B cell (primary cell): ENCODE measurements around the gene GPR85. TPM values are rescaled to one million over a fixed set of nuclear protein-coding genes. Genes with fewer than 3 reads are reported as not detected.

Experiments used
- ATAC-seq: fragments of 200-7000 bp; cut with Tn5 transposase; one replicate; pipeline ENCODE4 v1.10.0; 2021; ENCODE audit warnings: low read depth, mild to moderate bottlenecking, moderate number of reproducible peaks, moderate library complexity
- CTCF ChIA-PET: fragments of 350-600 bp; sonication (Branson Sonifier 250); formaldehyde crosslinking; loops from one replicate; lab custom pipeline; 2021; ENCODE audit warnings: antibody characterized with exemption, inconsistent platforms; lab: Charles Lee
- POLR2A ChIA-PET: fragments of 350-600 bp; sonication (Branson Sonifier 250); formaldehyde crosslinking; loops from one replicate; lab custom pipeline; 2021; ENCODE audit warnings: antibody characterized with exemption; lab: Charles Lee
- DNase-seq: peaks from one replicate; pipeline ENCODE4 v3.0.0; 2013
- H2AFZ ChIP-seq: 2 replicates; pipeline ENCODE4 v1.6.1; 2012; ENCODE audit warnings: mild to moderate bottlenecking, low read depth, low read length; ENCODE audit not compliant: insufficient read depth, poor library complexity, severe bottlenecking
- H3K27ac ChIP-seq, 2 donors: 1 replicate in 1 of 2; 2 replicates in 1 of 2; pipeline ENCODE4 v1.5.1; 2012 to 2013; ENCODE audit warnings: low read length in 2 of 2, mild to moderate bottlenecking in 2 of 2, moderate library complexity in 1 of 2
- H3K27me3 ChIP-seq, 4 experiments: fragments of 200-600 bp in 1 of 4; sonication (generic) in 1 of 4; replicated peaks in 1 of 4; 1 replicate in 2 of 4; 2 replicates in 2 of 4; pipeline versions ENCODE4 v1.6.1 to v1.7.0; 2013 to 2016; ENCODE audit warnings: low read length in 3 of 4, mild to moderate bottlenecking in 2 of 4, mixed read lengths in 1 of 4, moderate library complexity in 1 of 4; ENCODE audit not compliant: insufficient read depth in 4 of 4, control insufficient read depth in 3 of 4; ENCODE audit errors: control extremely low read depth in 1 of 4
- H3K36me3 ChIP-seq, 2 experiments: replicated peaks in 1 of 2; 1 replicate in 1 of 2; 2 replicates in 1 of 2; pipeline versions ENCODE4 v1.6.1 to v1.7.1; 2013; ENCODE audit warnings: low read length in 1 of 2; ENCODE audit not compliant: insufficient read depth in 2 of 2, control insufficient read depth in 1 of 2; ENCODE audit errors: control extremely low read depth in 1 of 2, extremely low read depth in 1 of 2
- H3K4me1 ChIP-seq, 2 donors: fragments of 200-600 bp in 1 of 2; sonication (generic) in 1 of 2; 1 replicate in 1 of 2; 2 replicates in 1 of 2; pipeline versions ENCODE4 v1.5.1 to v1.6.1; 2013 to 2017; ENCODE audit warnings: low read length in 2 of 2; ENCODE audit not compliant: control insufficient read depth in 2 of 2, insufficient read depth in 2 of 2
- H3K4me2 ChIP-seq: replicated peaks from 2 replicates; pipeline ENCODE3; 2012; ENCODE audit warnings: mild to moderate bottlenecking, low read depth, low read length; ENCODE audit not compliant: poor library complexity, severe bottlenecking
- H3K4me3 ChIP-seq, 5 experiments: fragments of 200-600 bp in 1 of 5; sonication (generic) in 1 of 5; 1 replicate in 3 of 5; 2 replicates in 2 of 5; pipeline versions ENCODE4 v1.5.1 to v1.7.0; 2011 to 2016; ENCODE audit warnings: low read length in 4 of 5, mild to moderate bottlenecking in 4 of 5, low read depth in 2 of 5, control low read depth in 1 of 5, moderate library complexity in 1 of 5; ENCODE audit not compliant: insufficient read depth in 1 of 5; ENCODE audit errors: control extremely low read depth in 1 of 5, extremely low read depth in 1 of 5
- H3K79me2 ChIP-seq: fragments of 200-600 bp; sonication (generic); one replicate; pipeline ENCODE4 v1.6.0; 2016; ENCODE audit warnings: low read length; ENCODE audit not compliant: control insufficient read depth, insufficient read depth
- H3K9ac ChIP-seq: fragments of 200-600 bp; sonication (generic); 2 replicates; pipeline ENCODE4 v1.6.1; 2017; ENCODE audit warnings: mild to moderate bottlenecking, low read length, moderate library complexity
- H3K9me3 ChIP-seq, 3 donors: one replicate each; pipeline versions ENCODE4 v1.6.1 to v1.7.1; 2013; ENCODE audit warnings: low read length in 2 of 3; ENCODE audit not compliant: control insufficient read depth in 2 of 3, insufficient read depth in 1 of 3; ENCODE audit errors: control extremely low read depth in 1 of 3
- H4K20me1 ChIP-seq: 2 replicates; pipeline ENCODE4 v1.6.0; 2012; ENCODE audit warnings: mild to moderate bottlenecking, low read length; ENCODE audit not compliant: insufficient read depth, control insufficient read depth, poor library complexity, severe bottlenecking
- H3K27ac Mint-ChIP-seq: one replicate; pipeline ENCODE4 v1.8.0; 2021; ENCODE audit warnings: mixed read lengths
- H3K27me3 Mint-ChIP-seq: one replicate; pipeline ENCODE4 v1.8.0; 2021; ENCODE audit warnings: mixed read lengths
- H3K4me1 Mint-ChIP-seq: one replicate; pipeline ENCODE4 v1.8.0; 2021; ENCODE audit warnings: mixed read lengths
- H3K4me3 Mint-ChIP-seq: one replicate; pipeline ENCODE4 v1.8.0; 2021; ENCODE audit warnings: mixed read lengths
- H3K9me3 Mint-ChIP-seq: one replicate; pipeline ENCODE4 v1.8.0; 2022; ENCODE audit warnings: mixed read lengths; ENCODE audit not compliant: insufficient read depth
- CTCF ChIP-seq: fragments of 200-600 bp; IDR thresholded peaks from one replicate; pipeline ENCODE4 v1.8.0; 2022; ENCODE audit warnings: antibody characterized with exemption, mild to moderate bottlenecking
- EZH2 ChIP-seq: IDR thresholded peaks from 2 replicates; pipeline ENCODE4 v1.6.1; 2012; ENCODE audit warnings: borderline replicate concordance, low read depth, mild to moderate bottlenecking, moderate library complexity, low read length; ENCODE audit not compliant: insufficient read depth, poor library complexity, severe bottlenecking
- WGBS: methylation state at CpG from one replicate; pipeline ENCODE4 v1.1.5; 2013; ENCODE audit warnings: missing lambda C conversion rate; ENCODE audit not compliant: insufficient coverage; 5-methylcytosine and 5-hydroxymethylcytosine counted together
- intact Hi-C: fragments of 100-400 bp; cut with micrococcal nuclease; formaldehyde crosslinking; loops from one replicate; pipeline ENCODE4 v1.10.0; 2022
- polyA plus RNA-seq: library from polyadenylated mRNA; depleted of rRNA; stranded (reverse); fragments of >200 nt; gene quantifications from 2 replicates; pipeline ENCODE4 v1.2.3, GENCODE V29; 2012
- total RNA-seq, 2 donors: library from RNA; stranded (reverse); fragments of 120-200 nt in 1 of 2; gene quantifications; 1 replicate in 1 of 2; 2 replicates in 1 of 2; pipeline versions ENCODE4 v1.2.3 to v1.2.4, GENCODE V29; 2013 to 2022

The GPR85 gene
- total and polyA plus RNA-seq, 2 donors (not counting 1 experiment from before 2014, with no cell fraction given), result not detected

GRCh38 chr7:113125728-113126127 is 39.1 kb upstream of the GPR85 start:
- H3K27ac Mint-ChIP-seq, result no peak overlapping the region
- Histone ChIP-seq H3K9ac (no peak overlapping the region), H3K4me1 (no peaks in the 10 kb centered on the region), H2AFZ (no peak overlapping the region), H3K27ac (no peak overlapping the region), H3K4me3 (no peak overlapping the region), H4K20me1 (no peaks in the 10 kb centered on the region), H3K27me3 (no peaks in the 10 kb centered on the region), H3K79me2 (no peaks in the 10 kb centered on the region), H3K4me2 (no peak overlapping the region), H3K9me3 (no peaks in the 10 kb centered on the region), H3K36me3 (no peaks in the 10 kb centered on the region)
- TF ChIP-seq EZH2, result no peak
- TF ChIP-seq CTCF, result no peak
- no peaks in the 10 kb centered on the region for H3K9me3 Mint-ChIP-seq
- ATAC-seq, result no peak
- intact Hi-C loops, result no loop called here
- H3K4me3 Mint-ChIP-seq, result no peak overlapping the region
- CTCF ChIA-PET, result no interaction called here
- H3K27me3 Mint-ChIP-seq, result peaks cover 6% of the 10 kb centered on the region
- DNase-seq, result no peak
- POLR2A ChIA-PET, result no interaction called here
- H3K4me1 Mint-ChIP-seq, result no peaks in the 10 kb centered on the region
- no CpG with 5 or more reads among the region's 2 CpGs for WGBS

GRCh38 chr7:113122744-113123143 is 36.1 kb upstream of the GPR85 start:
- Histone ChIP-seq H3K9ac (no peak overlapping the region), H3K27ac (no peak overlapping the region), H2AFZ (no peak overlapping the region), H3K9me3 (no peaks in the 10 kb centered on the region), H3K79me2 (no peaks in the 10 kb centered on the region), H3K36me3 (no peaks in the 10 kb centered on the region), H4K20me1 (no peaks in the 10 kb centered on the region), H3K4me1 (peaks cover 6 to 7% of the 10 kb centered on the region in 2 donors), H3K27me3 (no peaks in the 10 kb centered on the region), H3K4me2 (no peak overlapping the region), H3K4me3 (no peak overlapping the region)
- no peak for DNase-seq
- Mint-ChIP-seq H3K4me1 (peaks cover 16% of the 10 kb centered on the region), H3K9me3 (no peaks in the 10 kb centered on the region), H3K27ac (no peak overlapping the region), H3K27me3 (no peaks in the 10 kb centered on the region), H3K4me3 (no peak overlapping the region)
- ChIA-PET POLR2A (no interaction called here), CTCF (interaction anchor here (0.6 kb wide), 1 partner anchor 1213 kb away, joined by 3 read pairs; no protein-coding TSS in a partner anchor)
- no peak for TF ChIP-seq EZH2
- no peak for ATAC-seq
- intact Hi-C loops, result no loop called here
